ENCODE data around the gene SLC39A11. TPM values are rescaled to one million over a fixed set of nuclear protein-coding genes. Genes with fewer than 3 reads are reported as not detected.

SLC39A11 gene
- total and polyA plus RNA-seq, 2 of the 13 experiments (the other 11 are each of a cell fraction or from before 2014, with no cell fraction given) = 17.2 to 31.5 TPM

- BruUV-seq (replicated peaks) = no TSS peak
- intact Hi-C loops (cut with micrococcal nuclease; ENCODE audit: unreplicated experiment) = no loop called here
- H3K4me3 ChIP-seq (replicated peaks in 1 of 3; ENCODE audit: insufficient read depth in 1 of 3, low read depth in 2 of 3, low read length in 3 of 3) = no peak overlapping the region
- ATAC-seq (peak; percentile 94), FAIRE-seq (peak; percentile 77), DNase-seq (ENCODE audit: low spot score) (peak; percentile 69)
- no peaks in the 10 kb centered on the region for H3K79me2 ChIP-seq (ENCODE audit: insufficient read depth, low read length)
- H2AFZ ChIP-seq (ENCODE audit: low read length) = no peak overlapping the region
- H3K4me1 ChIP-seq (ENCODE audit: insufficient read depth, low read length) = peaks cover 25% of the 10 kb centered on the region
- in situ Hi-C loops (cut with HindIII; ENCODE audit: extremely low pct_ligation_motif_present, low pct_unique_long_range_greater_than_20kb) = no loop called here
- ChIA-PET POLR2A (interaction anchor here (0.7 to 1.0 kb wide), 2 partner anchors 15 to 423 kb away, joined by 3 read pairs; no protein-coding TSS in a partner anchor), CTCF (ENCODE audit: low intra/inter-chr PET ratio, low total read pairs) (no interaction called here)
- peaks cover 0 to 4% of the 10 kb centered on the region in 2 experiments; a peak in 1 of 5 replicates for H3K36me3 ChIP-seq (replicated peaks in 1 of 2; ENCODE audit: control insufficient read depth in 1 of 2, insufficient read depth in 2 of 2, low read length in 2 of 2)
- WGBS (ENCODE audit: low lambda C conversion rate) = 43% methylated on average over 6 of the region's 6 CpGs
- H4K20me1 ChIP-seq (ENCODE audit: insufficient read depth, low read length) = no peaks in the 10 kb centered on the region
- H3K9me3 ChIP-seq (ENCODE audit: low read length) = peaks cover 10% of the 10 kb centered on the region; the same call in 1 of the 2 replicates
- H3K9ac ChIP-seq (ENCODE audit: insufficient read depth, low read depth, low read length) = no peak overlapping the region
- no peak overlapping the region for H3K4me2 ChIP-seq (ENCODE audit: low read depth, low read length)
- H3K27me3 ChIP-seq (ENCODE audit: control insufficient read depth in 1 of 2, insufficient read depth in 2 of 2, low read length in 2 of 2) = no peaks in the 10 kb centered on the region
- H3K27ac ChIP-seq (ENCODE audit: extremely low read length, insufficient read depth, low read length) = no peak overlapping the region
- TF ChIP-seq ZNF644 (CRISPR knock-in tag; IDR thresholded peaks at IDR 0.05; ENCODE audit: low read depth) (peak; percentile 73; the same call in 1 of the 2 replicates), BORCS8-MEF2B (CRISPR knock-in tag; IDR thresholded peaks at IDR 0.05) (no peak), ZBTB37 (CRISPR knock-in tag; IDR thresholded peaks at IDR 0.05) (no peak), ZNF772 (CRISPR knock-in tag; IDR thresholded peaks at IDR 0.05) (no peak), SOX5 (CRISPR knock-in tag; IDR thresholded peaks at IDR 0.05; ENCODE audit: borderline replicate concordance) (peak; percentile 50; the same call in 1 of the 2 replicates), GATAD2A (CRISPR knock-in tag; IDR thresholded peaks at IDR 0.05) (peak; percentile 51), ZFY (CRISPR knock-in tag; IDR thresholded peaks at IDR 0.05) (no peak), POGK (CRISPR knock-in tag; conservative IDR thresholded peaks at IDR 0.05) (no peak), NFRKB (IDR thresholded peaks at IDR 0.05) (no peak), ZNF343 (CRISPR knock-in tag; IDR thresholded peaks at IDR 0.05) (no peak), SOX13 (IDR thresholded peaks at IDR 0.05) (no peak), SOX13 (CRISPR knock-in tag; conservative IDR thresholded peaks at IDR 0.05 in 1 of 2, IDR thresholded peaks at IDR 0.05 in 1 of 2) (peak in 1 of 2 experiments; percentile 65; a peak in 1 of 4 replicates), RARA (CRISPR knock-in tag; IDR thresholded peaks at IDR 0.05) (0 out of 2 replicates have a peak, but pooled peaks have one; percentile 31), HNF1A (IDR thresholded peaks at IDR 0.05; ENCODE audit: low read depth) (peak; percentile 86), HNF1A (CRISPR knock-in tag; IDR thresholded peaks at IDR 0.05; ENCODE audit: borderline replicate concordance) (peak; percentile 75; the same call in 1 of the 2 replicates), NR2F6 (IDR thresholded peaks at IDR 0.05) (peak; percentile 68), NR2F6 (CRISPR knock-in tag; IDR thresholded peaks at IDR 0.05) (peak; percentile 50; the same call in 1 of the 2 replicates), ARNTL (CRISPR knock-in tag; IDR thresholded peaks at IDR 0.05) (0 out of 2 replicates have a peak, but pooled peaks have one; percentile 25)
Observed at GRCh38 chr17:72843591-72843990, 248.9 kb downstream of the SLC39A11 start.

Measured in HepG2 (cell line).